Mesothelial cell of epicardium (in vitro differentiated cells): Measurements from ENCODE around the gene RALY. TPM values are rescaled to one million over a fixed set of nuclear protein-coding genes. Genes with fewer than 3 reads are reported as not detected.

Experiments
- DNase-seq, 2 experiments: peaks; one replicate each; pipeline ENCODE4 v3.0.0; 2021; ENCODE audit warnings: low spot score in 2 of 2; ENCODE audit not compliant: unreplicated experiment in 2 of 2
- H3K27ac Mint-ChIP-seq: 2 replicates; pipeline ENCODE4 v1.8.0; 2021; ENCODE audit warnings: mixed read lengths
- H3K27me3 Mint-ChIP-seq: 2 replicates; pipeline ENCODE4 v1.8.0; 2021; ENCODE audit warnings: low read depth, mixed read lengths
- H3K36me3 Mint-ChIP-seq: 2 replicates; pipeline ENCODE4 v1.8.0; 2021; ENCODE audit warnings: mixed read lengths
- H3K4me1 Mint-ChIP-seq: 2 replicates; pipeline ENCODE4 v1.8.0; 2021; ENCODE audit warnings: mixed read lengths
- H3K4me3 Mint-ChIP-seq: 2 replicates; pipeline ENCODE4 v1.8.0; 2021; ENCODE audit warnings: mild to moderate bottlenecking, moderate library complexity, mixed read lengths
- H3K9me3 Mint-ChIP-seq: 2 replicates; pipeline ENCODE4 v1.8.0; 2021; ENCODE audit warnings: mixed read lengths
- CTCF ChIP-seq: fragments of 200-600 bp; sonication (generic); IDR thresholded peaks from one replicate; pipeline ENCODE4 v1.5.0; 2021; ENCODE audit warnings: antibody characterized with exemption; ENCODE audit not compliant: unreplicated experiment
- total RNA-seq: library from RNA; stranded (reverse); gene quantifications from 3 replicates; pipeline ENCODE4 v1.2.1, GENCODE V29; 2021

RALY gene
- total RNA-seq, 1 donor from 2014 or later, result 139 TPM

DNA sequence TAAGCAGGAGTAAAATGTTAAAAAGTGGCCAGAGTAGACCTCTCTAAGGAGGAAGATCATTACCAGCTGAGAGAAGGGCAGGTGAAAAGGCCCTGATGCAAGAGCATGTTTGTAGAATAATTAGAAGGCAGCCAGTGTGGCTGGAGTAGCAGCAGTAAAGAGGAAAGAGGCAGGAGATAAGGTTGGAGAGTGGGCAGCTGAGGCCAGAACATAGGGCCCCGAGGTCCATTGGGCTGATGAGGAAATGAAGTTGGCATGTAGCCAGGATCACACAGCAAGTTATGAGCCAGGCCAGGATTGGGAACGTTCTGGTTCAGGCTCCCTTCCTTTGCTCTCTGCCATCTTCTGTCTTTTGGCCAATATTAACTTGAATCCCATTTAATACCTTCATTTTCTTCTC lies 51.6 kb downstream of the RALY start:
- no peak for DNase-seq
- Mint-ChIP-seq H3K4me1 (peaks cover 10% of the 10 kb centered on the region), H3K36me3 (no peaks in the 10 kb centered on the region), H3K27me3 (no peaks in the 10 kb centered on the region), H3K27ac (peak overlapping the region; percentile 10), H3K9me3 (no peaks in the 10 kb centered on the region), H3K4me3 (no peak overlapping the region)
- no peak for TF ChIP-seq CTCF

DNA sequence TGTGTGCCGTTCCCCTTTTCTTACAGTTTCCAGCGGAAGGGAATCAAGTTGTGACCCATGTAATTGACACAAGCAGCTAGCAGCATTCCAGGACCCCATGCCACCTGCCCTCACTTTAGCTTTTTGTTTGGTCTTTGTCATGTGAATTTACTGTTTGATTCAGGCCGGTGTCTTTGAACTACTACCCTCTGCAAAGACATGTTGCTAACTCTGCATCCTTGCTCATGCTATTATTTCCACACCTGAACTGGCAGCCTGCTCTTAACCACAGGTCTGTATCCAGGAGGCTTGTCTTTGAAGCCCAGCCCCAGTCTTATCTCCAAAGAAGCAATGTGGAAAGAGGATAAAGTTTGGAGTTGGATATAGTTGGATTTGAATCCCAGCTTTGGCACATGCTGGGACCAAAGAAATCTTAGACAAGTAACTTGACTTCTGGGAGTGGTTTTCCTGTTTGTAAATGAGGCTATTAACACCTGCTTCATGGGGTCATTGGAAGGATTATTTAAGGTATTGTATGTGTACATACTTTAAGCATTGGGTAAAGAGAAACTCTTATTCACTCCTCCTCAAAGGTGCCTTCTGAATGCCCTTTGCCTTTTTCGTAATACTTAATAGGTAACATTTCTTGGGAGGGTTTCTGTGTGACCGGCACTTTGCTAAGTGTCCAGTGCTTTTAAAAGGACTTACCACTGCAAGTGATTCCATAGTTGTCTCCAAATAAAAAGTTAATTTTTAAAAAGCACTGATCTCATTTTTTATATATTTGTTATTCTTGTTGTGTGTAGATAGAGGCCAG lies 52.4 kb downstream of the RALY start:
- Mint-ChIP-seq H3K36me3 (no peaks in the 10 kb centered on the region), H3K27me3 (no peaks in the 10 kb centered on the region), H3K27ac (peak overlapping the region; percentile 10), H3K4me1 (peaks cover 8% of the 10 kb centered on the region), H3K9me3 (no peaks in the 10 kb centered on the region), H3K4me3 (no peak overlapping the region)
- no peak for DNase-seq
- no peak for TF ChIP-seq CTCF

- no peak overlapping the region for H3K4me3 Mint-ChIP-seq
- no peak for DNase-seq
- TF ChIP-seq CTCF, result no peak
- H3K36me3 Mint-ChIP-seq, result no peaks in the 10 kb centered on the region
- no peaks in the 10 kb centered on the region for H3K27me3 Mint-ChIP-seq
- no peaks in the 10 kb centered on the region for H3K9me3 Mint-ChIP-seq
- no peak overlapping the region for H3K27ac Mint-ChIP-seq
- peaks cover 8% of the 10 kb centered on the region for H3K4me1 Mint-ChIP-seq
Measured at GRCh38 chr20:34047010-34047687, 53.4 kb downstream of the RALY start.

GRCh38 chr20:34047917-34048316 lies 54.2 kb downstream of the RALY start:
- Mint-ChIP-seq H3K27me3 (no peaks in the 10 kb centered on the region), H3K36me3 (peaks cover 3% of the 10 kb centered on the region), H3K27ac (no peak overlapping the region), H3K9me3 (no peaks in the 10 kb centered on the region), H3K4me3 (no peak overlapping the region), H3K4me1 (peaks cover 8% of the 10 kb centered on the region)
- TF ChIP-seq CTCF, result no peak
- no peak for DNase-seq

DNA sequence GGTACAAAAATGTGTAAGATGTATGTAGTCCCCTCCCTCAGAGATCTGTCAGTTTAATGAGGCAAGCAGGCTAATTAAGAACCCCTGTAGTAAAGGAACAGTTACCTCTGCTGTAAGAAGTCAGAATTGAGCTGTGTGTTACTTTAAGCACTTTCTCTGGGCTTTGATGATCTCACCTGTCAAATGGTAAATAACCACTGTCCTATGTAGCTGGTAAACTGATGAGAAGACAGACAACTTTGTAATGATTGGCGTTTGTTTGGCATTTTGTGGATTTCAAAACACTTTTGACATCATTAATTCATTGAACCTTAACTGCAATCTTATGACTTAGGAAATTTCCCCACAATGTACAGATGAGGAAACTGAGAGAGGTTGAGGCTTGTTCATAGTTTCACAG lies 55.7 kb downstream of the RALY start:
- no peak for TF ChIP-seq CTCF
- H3K27ac Mint-ChIP-seq, result no peak overlapping the region
- peaks cover 3% of the 10 kb centered on the region for H3K36me3 Mint-ChIP-seq
- DNase-seq, result no peak
- H3K4me3 Mint-ChIP-seq, result no peak overlapping the region
- H3K4me1 Mint-ChIP-seq, result peaks cover 8% of the 10 kb centered on the region
- no peaks in the 10 kb centered on the region for H3K27me3 Mint-ChIP-seq
- no peaks in the 10 kb centered on the region for H3K9me3 Mint-ChIP-seq
